GM18505 (cell line): ENCODE measurements around the gene WDR82.

Experiments
- ATAC-seq: cut with Tn5 transposase; IDR thresholded peaks from one replicate; pipeline ENCODE4 v1.9.1; 2021; ENCODE audit not compliant: unreplicated experiment
- POLR2A ChIP-seq: IDR thresholded peaks from 4 replicates; pipeline ENCODE4 v1.6.1; 2011; ENCODE audit warnings: borderline replicate concordance; ENCODE audit not compliant: insufficient read depth, insufficient read length; ENCODE audit errors: extremely low read depth

WDR82 gene

DNA sequence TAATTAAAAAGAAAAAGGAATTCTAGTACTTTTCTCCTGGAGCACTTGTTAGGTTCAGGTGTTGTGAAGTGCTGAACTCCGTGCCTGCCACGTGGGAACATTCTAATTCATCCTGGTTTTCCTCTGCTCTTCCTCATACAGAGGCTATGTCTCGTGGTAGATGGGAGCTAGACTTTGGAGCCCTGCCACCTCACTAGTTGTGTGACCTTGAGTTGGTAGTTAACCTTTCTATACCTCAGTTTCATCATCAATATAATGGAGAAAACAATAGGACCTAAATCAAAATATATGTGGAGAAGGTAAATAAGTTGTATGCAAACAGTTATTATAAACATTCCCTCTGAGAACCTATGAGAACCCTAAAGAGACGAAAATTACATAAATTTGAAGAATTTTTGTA is 69.9 kb downstream of the WDR82 start:
- no peak for ATAC-seq
- no peak for TF ChIP-seq POLR2A

- ATAC-seq: no peak
- no peak for TF ChIP-seq POLR2A
Measured at GRCh38 chr3:52205727-52206372, 72.6 kb downstream of the WDR82 start.
